ENCODE measurements around the gene LSM12. TPM values are rescaled to one million over a fixed set of nuclear protein-coding genes. Genes with fewer than 3 reads are reported as not detected.
A peak's percentile ranks its signal among the peaks of the same experiment; 100 is the strongest.
"Not testable (repeated sequence)": the region's sequence is repeated elsewhere in the genome, so short reads cannot be mapped to it uniquely, and the experiment has no call there.

The LSM12 gene
- polyA plus RNA-seq, 3 donors: 24.7 to 65.8 (median 64.4) TPM

GRCh38 chr17:43998552-43998951 lies 67.9 kb downstream of the LSM12 start:
- Histone ChIP-seq H3K4me2 (replicated peaks; ENCODE audit: extremely low read depth, low read length, poor library complexity, severe bottlenecking) (no peak overlapping the region), H4K20me1 (ENCODE audit: insufficient read depth, low read length) (no peaks in the 10 kb centered on the region), H3K27ac (ENCODE audit: low read depth in 1 of 2, low read length in 2 of 2) (no peak overlapping the region), H3K27me3 (ENCODE audit: control insufficient read depth in 2 of 2, insufficient read depth in 2 of 2, low read length in 2 of 2) (peaks cover 23 to 52% of the 10 kb centered on the region in 2 donors), H2AFZ (ENCODE audit: insufficient read depth, low read depth, low read length, poor library complexity, severe bottlenecking) (no peak overlapping the region), H3K9ac (ENCODE audit: insufficient read depth, low read length, poor library complexity, severe bottlenecking) (no peak overlapping the region), H3K9me3 (replicated peaks in 1 of 2; ENCODE audit: control insufficient read depth in 1 of 2, insufficient read depth in 1 of 2, low read length in 2 of 2) (peaks cover 0 to 7% of the 10 kb centered on the region in 2 donors), H3K79me2 (ENCODE audit: insufficient read depth, low read length) (no peaks in the 10 kb centered on the region), H3K4me3 (replicated peaks in 1 of 3; ENCODE audit: low read depth in 2 of 3, low read length in 3 of 3) (no peak overlapping the region), H3K36me3 (replicated peaks in 1 of 2; ENCODE audit: control insufficient read depth in 1 of 2, insufficient read depth in 2 of 2, low read length in 2 of 2) (no peaks in the 10 kb centered on the region), H3K4me1 (ENCODE audit: control insufficient read depth in 1 of 2, insufficient read depth in 2 of 2, low read length in 2 of 2) (peaks cover 7% of the 10 kb centered on the region in 2 donors)
- peaks cover 9% of the 10 kb centered on the region for H3K4me1 Mint-ChIP-seq
- peak; percentile 36 to 70 (median 41) for DNase-seq
- no peak overlapping the region for H3K27ac Mint-ChIP-seq
- peaks cover 35 to 56% (median 55%) of the 10 kb centered on the region in 3 donors for H3K27me3 Mint-ChIP-seq (ENCODE audit: low read depth in 3 of 3)
- H3K9me3 Mint-ChIP-seq: peaks cover 0 to 9% (median 0%) of the 10 kb centered on the region in 7 donors
- TF ChIP-seq, protein P1, sequence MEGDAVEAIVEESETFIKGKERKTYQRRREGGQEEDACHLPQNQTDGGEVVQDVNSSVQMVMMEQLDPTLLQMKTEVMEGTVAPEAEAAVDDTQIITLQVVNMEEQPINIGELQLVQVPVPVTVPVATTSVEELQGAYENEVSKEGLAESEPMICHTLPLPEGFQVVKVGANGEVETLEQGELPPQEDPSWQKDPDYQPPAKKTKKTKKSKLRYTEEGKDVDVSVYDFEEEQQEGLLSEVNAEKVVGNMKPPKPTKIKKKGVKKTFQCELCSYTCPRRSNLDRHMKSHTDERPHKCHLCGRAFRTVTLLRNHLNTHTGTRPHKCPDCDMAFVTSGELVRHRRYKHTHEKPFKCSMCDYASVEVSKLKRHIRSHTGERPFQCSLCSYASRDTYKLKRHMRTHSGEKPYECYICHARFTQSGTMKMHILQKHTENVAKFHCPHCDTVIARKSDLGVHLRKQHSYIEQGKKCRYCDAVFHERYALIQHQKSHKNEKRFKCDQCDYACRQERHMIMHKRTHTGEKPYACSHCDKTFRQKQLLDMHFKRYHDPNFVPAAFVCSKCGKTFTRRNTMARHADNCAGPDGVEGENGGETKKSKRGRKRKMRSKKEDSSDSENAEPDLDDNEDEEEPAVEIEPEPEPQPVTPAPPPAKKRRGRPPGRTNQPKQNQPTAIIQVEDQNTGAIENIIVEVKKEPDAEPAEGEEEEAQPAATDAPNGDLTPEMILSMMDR (IDR thresholded peaks at IDR 0.05): no peak
- H3K36me3 Mint-ChIP-seq: no peaks in the 10 kb centered on the region
- intact Hi-C loops (cut with micrococcal nuclease): no loop called here
- peak overlapping the region in 1 of 2 donors; percentile 3 for H3K4me3 Mint-ChIP-seq
- WGBS (ENCODE audit: insufficient coverage): 100% methylated on average over 1 of the region's 3 CpGs

DNA sequence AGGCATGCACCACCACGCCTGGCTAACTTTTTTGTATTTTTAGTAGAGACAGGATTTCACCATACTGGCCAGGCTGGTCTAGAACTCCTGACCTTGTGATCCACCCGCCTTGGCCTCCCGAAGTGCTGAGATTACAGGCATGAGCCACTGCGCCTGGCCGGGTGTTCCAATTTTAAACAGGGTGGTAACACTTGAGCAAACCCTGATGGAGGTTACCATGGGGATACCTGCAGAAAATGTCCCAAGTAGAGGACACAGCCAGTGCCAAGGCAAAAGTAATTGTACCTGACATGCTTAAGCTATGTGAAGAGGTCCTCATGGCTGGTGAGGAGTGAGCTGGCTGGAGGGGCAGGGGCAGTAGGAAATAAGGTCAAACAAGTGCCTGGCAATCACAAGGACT lies 69.3 kb downstream of the LSM12 start:
- H3K4me1 ChIP-seq (ENCODE audit: control insufficient read depth in 1 of 2, insufficient read depth in 2 of 2, low read length in 2 of 2); H3K9ac ChIP-seq (ENCODE audit: insufficient read depth, low read length, poor library complexity, severe bottlenecking); H3K27ac ChIP-seq (ENCODE audit: low read depth in 1 of 2, low read length in 2 of 2); H3K9me3 ChIP-seq (replicated peaks in 1 of 2; ENCODE audit: control insufficient read depth in 1 of 2, insufficient read depth in 1 of 2, low read length in 2 of 2); H3K27ac Mint-ChIP-seq; H2AFZ ChIP-seq (ENCODE audit: insufficient read depth, low read depth, low read length, poor library complexity, severe bottlenecking); H3K9me3 Mint-ChIP-seq; H4K20me1 ChIP-seq (ENCODE audit: insufficient read depth, low read length); DNase-seq; H3K4me2 ChIP-seq (replicated peaks; ENCODE audit: extremely low read depth, low read length, poor library complexity, severe bottlenecking); H3K36me3 Mint-ChIP-seq; H3K79me2 ChIP-seq (ENCODE audit: insufficient read depth, low read length); H3K4me3 Mint-ChIP-seq; H3K4me3 ChIP-seq (replicated peaks in 1 of 3; ENCODE audit: low read depth in 2 of 3, low read length in 3 of 3); intact Hi-C loops (cut with micrococcal nuclease); H3K36me3 ChIP-seq (replicated peaks in 1 of 2; ENCODE audit: control insufficient read depth in 1 of 2, insufficient read depth in 2 of 2, low read length in 2 of 2); H3K4me1 Mint-ChIP-seq: not testable (repeated sequence)
- H3K27me3 ChIP-seq (ENCODE audit: control insufficient read depth in 2 of 2, insufficient read depth in 2 of 2, low read length in 2 of 2): peaks cover 12 to 47% of the 10 kb centered on the region in 2 donors
- 94% methylated on average over 5 of the region's 5 CpGs for WGBS (ENCODE audit: insufficient coverage)
- peaks cover 32 to 53% (median 51%) of the 10 kb centered on the region in 3 donors for H3K27me3 Mint-ChIP-seq (ENCODE audit: low read depth in 3 of 3)
